ENCODE measurements around the gene NEK6.

DNA sequence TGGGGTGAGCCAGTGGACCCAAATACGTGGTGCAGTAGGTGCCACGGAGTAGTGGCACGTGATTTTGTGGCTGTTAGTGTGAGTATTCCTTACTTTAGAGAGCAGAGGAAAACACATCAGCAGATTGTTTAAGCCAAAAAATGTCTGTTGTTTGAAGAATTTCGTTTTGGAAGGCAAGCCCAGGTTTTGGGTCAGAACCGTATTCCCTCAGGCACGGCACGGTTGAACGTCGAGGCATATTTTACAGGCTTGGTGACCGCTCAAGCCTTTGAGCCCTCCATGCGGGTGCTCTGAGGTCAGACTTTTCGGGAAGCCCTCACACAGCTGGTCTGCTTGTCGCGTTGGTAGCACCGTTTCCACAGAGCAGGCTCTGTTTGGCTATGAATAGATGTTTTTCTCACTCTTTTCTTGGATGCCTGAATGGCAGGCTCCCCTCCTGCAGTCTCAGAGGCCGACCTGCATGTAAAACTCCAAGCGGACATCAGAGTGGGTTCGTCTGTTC is 27.2 kb downstream of the NEK6 start:
- TF ChIP-seq SUZ12 (IDR thresholded peaks at IDR 0.05; ENCODE audit: extremely low read depth, insufficient read depth, insufficient read length) (no peak), ZNF274 (IDR thresholded peaks at IDR 0.05; ENCODE audit: low read depth, low read length) (no peak), YY1 (IDR thresholded peaks at IDR 0.05; ENCODE audit: insufficient read depth, insufficient read length) (no peak)

All from NT2/D1 (cell line).